ENCODE measurements around the gene SGO2. TPM values are rescaled to one million over a fixed set of nuclear protein-coding genes. Genes with fewer than 3 reads are reported as not detected.

Gene SGO2
- total and polyA plus RNA-seq, 2 of the 13 experiments (the other 11 are each of a cell fraction or from before 2014, with no cell fraction given): 5.1 to 16.2 TPM

DNA sequence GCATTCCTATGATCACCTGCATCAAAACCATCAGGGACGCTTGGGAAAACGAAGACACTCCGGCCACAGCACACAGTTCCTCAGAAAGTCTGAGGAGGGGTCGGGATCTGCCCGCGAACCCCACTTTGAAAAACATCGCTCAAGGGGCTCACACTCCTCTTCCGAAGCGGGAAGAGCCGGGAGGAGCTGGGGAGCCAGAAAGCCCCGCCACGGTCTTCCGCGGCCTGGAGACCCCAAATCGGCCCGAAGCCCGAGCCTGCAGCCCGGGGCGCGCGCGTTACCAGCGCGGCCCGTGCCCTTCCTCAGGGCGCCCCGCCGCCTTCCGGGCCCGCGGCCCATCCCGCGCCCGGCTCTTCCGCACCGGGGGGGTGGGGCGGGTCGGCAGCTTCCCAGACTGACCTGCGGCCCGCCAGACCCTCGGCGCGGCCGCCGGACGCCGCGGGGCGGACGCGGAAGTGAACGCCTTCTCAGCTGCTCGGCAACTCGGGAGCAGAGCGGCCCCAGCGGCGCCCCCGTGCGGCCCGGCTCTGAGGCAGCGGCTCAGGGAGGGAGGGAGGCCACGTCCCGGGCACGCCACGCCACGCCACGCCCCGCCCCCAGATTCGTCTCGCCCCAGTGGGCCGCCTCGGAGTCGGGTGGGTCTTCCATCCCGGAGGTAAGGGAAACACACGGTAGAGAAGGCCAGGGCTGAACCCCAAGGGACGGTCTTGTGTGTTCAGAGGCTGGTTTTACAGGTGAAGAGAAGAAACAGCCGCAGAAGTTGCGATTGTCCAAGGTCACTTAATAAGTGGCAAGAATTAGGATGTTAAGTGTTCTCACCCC lies 16.2 kb upstream of the SGO2 start, which contains the start of gene KCTD18 (continued):
- TF ChIP-seq, protein P1, sequence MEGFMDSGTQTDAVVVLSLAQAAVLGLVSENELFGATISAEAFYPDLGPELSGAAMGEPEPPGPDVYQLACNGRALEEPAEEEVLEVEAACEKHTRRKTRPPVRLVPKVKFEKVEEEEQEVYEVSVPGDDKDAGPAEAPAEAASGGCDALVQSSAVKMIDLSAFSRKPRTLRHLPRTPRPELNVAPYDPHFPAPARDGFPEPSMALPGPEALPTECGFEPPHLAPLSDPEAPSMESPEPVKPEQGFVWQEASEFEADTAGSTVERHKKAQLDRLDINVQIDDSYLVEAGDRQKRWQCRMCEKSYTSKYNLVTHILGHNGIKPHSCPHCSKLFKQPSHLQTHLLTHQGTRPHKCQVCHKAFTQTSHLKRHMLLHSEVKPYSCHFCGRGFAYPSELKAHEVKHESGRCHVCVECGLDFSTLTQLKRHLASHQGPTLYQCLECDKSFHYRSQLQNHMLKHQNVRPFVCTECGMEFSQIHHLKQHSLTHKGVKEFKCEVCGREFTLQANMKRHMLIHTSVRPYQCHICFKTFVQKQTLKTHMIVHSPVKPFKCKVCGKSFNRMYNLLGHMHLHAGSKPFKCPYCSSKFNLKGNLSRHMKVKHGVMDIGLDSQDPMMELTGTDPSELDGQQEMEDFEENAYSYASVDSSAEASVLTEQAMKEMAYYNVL (CRISPR knock-in tag; IDR thresholded peaks at IDR 0.05; ENCODE audit: borderline replicate concordance): peak; percentile 64; the same call in 1 of the 2 replicates
- TF ChIP-seq RNF2 (conservative IDR thresholded peaks at IDR 0.05; ENCODE audit: low read depth) (0 out of 2 replicates have a peak, but pooled peaks have one; percentile 45), KLF16 (CRISPR knock-in tag; IDR thresholded peaks at IDR 0.05) (peak; percentile 78 to 92; a peak in 2 of 4 replicates), ZNF263 (CRISPR knock-in tag; IDR thresholded peaks at IDR 0.05) (0 out of 2 replicates have a peak, but pooled peaks have one; percentile 9), ZC3H4 (CRISPR knock-in tag; IDR thresholded peaks at IDR 0.05; ENCODE audit: borderline replicate concordance) (no peak), ZBTB7A (CRISPR knock-in tag; IDR thresholded peaks at IDR 0.05) (no peak; the same call in 1 of the 2 replicates), DNMT3B (CRISPR knock-in tag; conservative IDR thresholded peaks at IDR 0.05) (no peak), MTF2 (CRISPR knock-in tag; IDR thresholded peaks at IDR 0.05; ENCODE audit: borderline replicate concordance) (peak; percentile 95; the same call in 1 of the 2 replicates), BRCA1 (CRISPR knock-in tag; IDR thresholded peaks at IDR 0.05) (no peak), ZFP90 (CRISPR knock-in tag; IDR thresholded peaks at IDR 0.05; ENCODE audit: borderline replicate concordance) (peak; percentile 61; the same call in 1 of the 2 replicates), ZNF672 (CRISPR knock-in tag; IDR thresholded peaks at IDR 0.05) (no peak), ZSCAN30 (CRISPR knock-in tag; IDR thresholded peaks at IDR 0.05) (peak; percentile 84; the same call in 1 of the 2 replicates), ZNF772 (CRISPR knock-in tag; IDR thresholded peaks at IDR 0.05) (peak; percentile 93; the same call in 1 of the 2 replicates), NRL (CRISPR knock-in tag; IDR thresholded peaks at IDR 0.05; ENCODE audit: borderline replicate concordance) (0 out of 2 replicates have a peak, but pooled peaks have one; percentile 10), ZNF768 (CRISPR knock-in tag; IDR thresholded peaks at IDR 0.05) (peak; percentile 79), TOE1 (CRISPR knock-in tag; IDR thresholded peaks at IDR 0.05) (no peak), ZGPAT (CRISPR knock-in tag; IDR thresholded peaks at IDR 0.05) (peak; percentile 93; the same call in 1 of the 2 replicates)
- TF ChIP-seq, protein P2, sequence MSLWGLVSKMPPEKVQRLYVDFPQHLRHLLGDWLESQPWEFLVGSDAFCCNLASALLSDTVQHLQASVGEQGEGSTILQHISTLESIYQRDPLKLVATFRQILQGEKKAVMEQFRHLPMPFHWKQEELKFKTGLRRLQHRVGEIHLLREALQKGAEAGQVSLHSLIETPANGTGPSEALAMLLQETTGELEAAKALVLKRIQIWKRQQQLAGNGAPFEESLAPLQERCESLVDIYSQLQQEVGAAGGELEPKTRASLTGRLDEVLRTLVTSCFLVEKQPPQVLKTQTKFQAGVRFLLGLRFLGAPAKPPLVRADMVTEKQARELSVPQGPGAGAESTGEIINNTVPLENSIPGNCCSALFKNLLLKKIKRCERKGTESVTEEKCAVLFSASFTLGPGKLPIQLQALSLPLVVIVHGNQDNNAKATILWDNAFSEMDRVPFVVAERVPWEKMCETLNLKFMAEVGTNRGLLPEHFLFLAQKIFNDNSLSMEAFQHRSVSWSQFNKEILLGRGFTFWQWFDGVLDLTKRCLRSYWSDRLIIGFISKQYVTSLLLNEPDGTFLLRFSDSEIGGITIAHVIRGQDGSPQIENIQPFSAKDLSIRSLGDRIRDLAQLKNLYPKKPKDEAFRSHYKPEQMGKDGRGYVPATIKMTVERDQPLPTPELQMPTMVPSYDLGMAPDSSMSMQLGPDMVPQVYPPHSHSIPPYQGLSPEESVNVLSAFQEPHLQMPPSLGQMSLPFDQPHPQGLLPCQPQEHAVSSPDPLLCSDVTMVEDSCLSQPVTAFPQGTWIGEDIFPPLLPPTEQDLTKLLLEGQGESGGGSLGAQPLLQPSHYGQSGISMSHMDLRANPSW (CRISPR knock-in tag; IDR thresholded peaks at IDR 0.05; ENCODE audit: borderline replicate concordance): 0 out of 2 replicates have a peak, but pooled peaks have one; percentile 75
- TF ChIP-seq, protein P3, sequence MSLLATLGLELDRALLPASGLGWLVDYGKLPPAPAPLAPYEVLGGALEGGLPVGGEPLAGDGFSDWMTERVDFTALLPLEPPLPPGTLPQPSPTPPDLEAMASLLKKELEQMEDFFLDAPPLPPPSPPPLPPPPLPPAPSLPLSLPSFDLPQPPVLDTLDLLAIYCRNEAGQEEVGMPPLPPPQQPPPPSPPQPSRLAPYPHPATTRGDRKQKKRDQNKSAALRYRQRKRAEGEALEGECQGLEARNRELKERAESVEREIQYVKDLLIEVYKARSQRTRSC (CRISPR knock-in tag; IDR thresholded peaks at IDR 0.05; ENCODE audit: low read depth): 0 out of 2 replicates have a peak, but pooled peaks have one; percentile 27
- TF ChIP-seq, protein P4, sequence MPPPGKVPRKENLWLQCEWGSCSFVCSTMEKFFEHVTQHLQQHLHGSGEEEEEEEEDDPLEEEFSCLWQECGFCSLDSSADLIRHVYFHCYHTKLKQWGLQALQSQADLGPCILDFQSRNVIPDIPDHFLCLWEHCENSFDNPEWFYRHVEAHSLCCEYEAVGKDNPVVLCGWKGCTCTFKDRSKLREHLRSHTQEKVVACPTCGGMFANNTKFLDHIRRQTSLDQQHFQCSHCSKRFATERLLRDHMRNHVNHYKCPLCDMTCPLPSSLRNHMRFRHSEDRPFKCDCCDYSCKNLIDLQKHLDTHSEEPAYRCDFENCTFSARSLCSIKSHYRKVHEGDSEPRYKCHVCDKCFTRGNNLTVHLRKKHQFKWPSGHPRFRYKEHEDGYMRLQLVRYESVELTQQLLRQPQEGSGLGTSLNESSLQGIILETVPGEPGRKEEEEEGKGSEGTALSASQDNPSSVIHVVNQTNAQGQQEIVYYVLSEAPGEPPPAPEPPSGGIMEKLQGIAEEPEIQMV (CRISPR knock-in tag; IDR thresholded peaks at IDR 0.05; ENCODE audit: low read depth): peak; percentile 98

Data from HepG2 (cell line).